WTC11 (cell line): ENCODE measurements around the gene KLC1. TPM values are rescaled to one million over a fixed set of nuclear protein-coding genes. Genes with fewer than 3 reads are reported as not detected.

Experiments
- ATAC-seq: fragments of 200-7000 bp; cut with Tn5 transposase; 2 replicates; pipeline ENCODE4 v1.10.0; 2021; ENCODE audit warnings: mild to moderate bottlenecking, moderate library complexity
- CTCF ChIA-PET: fragments of 300-600 bp; sonication (Branson Sonifier 250); formaldehyde crosslinking; loops from one replicate; lab custom pipeline; 2021; ENCODE audit warnings: antibody characterized with exemption; lab: Charles Lee
- POLR2A ChIA-PET: fragments of 350-600 bp; sonication (Branson Sonifier 250); formaldehyde crosslinking; loops from one replicate; lab custom pipeline; 2021; ENCODE audit warnings: antibody characterized with exemption; lab: Charles Lee
- DNase-seq: peaks from one replicate; pipeline ENCODE4 v3.0.0; 2021; ENCODE audit warnings: low spot score
- H3K27ac Mint-ChIP-seq: 2 replicates; pipeline ENCODE4 v1.8.0; 2021; ENCODE audit warnings: mixed read lengths
- H3K27me3 Mint-ChIP-seq: 2 replicates; pipeline ENCODE4 v1.8.0; 2021; ENCODE audit warnings: low read depth, mild to moderate bottlenecking, moderate library complexity, mixed read lengths
- H3K36me3 Mint-ChIP-seq: 2 replicates; pipeline ENCODE4 v1.8.0; 2021; ENCODE audit warnings: mixed read lengths
- H3K4me1 Mint-ChIP-seq: 2 replicates; pipeline ENCODE4 v1.8.0; 2022; ENCODE audit warnings: mixed read lengths
- H3K4me3 Mint-ChIP-seq: 2 replicates; pipeline ENCODE4 v1.8.0; 2021; ENCODE audit warnings: mild to moderate bottlenecking, moderate library complexity, mixed read lengths
- H3K9me3 Mint-ChIP-seq: 2 replicates; pipeline ENCODE4 v1.8.0; 2021; ENCODE audit warnings: mixed read lengths
- CBFB ChIP-seq: sonication (generic); formaldehyde crosslinking; IDR thresholded peaks from 2 replicates; pipeline ENCODE4 v1.8.1; 2022; ENCODE audit warnings: mild to moderate bottlenecking, low read depth, missing genetic modification reagents
- E2F1 ChIP-seq: sonication (generic); formaldehyde crosslinking; IDR thresholded peaks from 2 replicates; pipeline ENCODE4 v1.8.0; 2022; ENCODE audit warnings: mild to moderate bottlenecking, missing genetic modification reagents
- ELF4 ChIP-seq: sonication (generic); formaldehyde crosslinking; IDR thresholded peaks from 2 replicates; pipeline ENCODE4 v1.8.1; 2022; ENCODE audit warnings: low read depth, mild to moderate bottlenecking, moderate library complexity, missing genetic modification reagents
- ESRRA ChIP-seq: sonication (generic); formaldehyde crosslinking; IDR thresholded peaks from 2 replicates; pipeline ENCODE4 v1.8.1; 2022; ENCODE audit warnings: mild to moderate bottlenecking, missing genetic modification reagents, borderline replicate concordance
- GABPB1 ChIP-seq: sonication (generic); formaldehyde crosslinking; IDR thresholded peaks from 2 replicates; pipeline ENCODE4 v1.8.1; 2023; ENCODE audit warnings: mild to moderate bottlenecking, missing genetic modification reagents
- IRF2 ChIP-seq: sonication (generic); formaldehyde crosslinking; IDR thresholded peaks from 2 replicates; pipeline ENCODE4 v1.8.0; 2022; ENCODE audit warnings: low read depth, missing genetic modification reagents, borderline replicate concordance
- MXD4 ChIP-seq: fragments of 250-450 bp; sonication (Bioruptor Pico); IDR thresholded peaks from 2 replicates; pipeline ENCODE4 v1.8.0; 2021; ENCODE audit warnings: mild to moderate bottlenecking, moderate library complexity, borderline replicate concordance
- NFATC4 ChIP-seq: fragments of 250-450 bp; sonication (Bioruptor Pico); IDR thresholded peaks from 2 replicates; pipeline ENCODE4 v1.9.0; 2021; ENCODE audit warnings: mild to moderate bottlenecking
- OVOL2 ChIP-seq: fragments of 250-450 bp; sonication (Bioruptor Pico); IDR thresholded peaks from 2 replicates; pipeline ENCODE4 v1.9.0; 2021; ENCODE audit warnings: mild to moderate bottlenecking, borderline replicate concordance
- PRRX2 ChIP-seq: fragments of 250-450 bp; sonication (Bioruptor Pico); IDR thresholded peaks from 2 replicates; pipeline ENCODE4 v1.8.0; 2021; ENCODE audit warnings: mild to moderate bottlenecking
- USF2 ChIP-seq: sonication (generic); formaldehyde crosslinking; IDR thresholded peaks from 2 replicates; pipeline ENCODE4 v1.8.1; 2023; ENCODE audit warnings: mild to moderate bottlenecking, missing genetic modification reagents, moderate library complexity
- ZNF138 ChIP-seq: sonication (generic); formaldehyde crosslinking; conservative IDR thresholded peaks from 2 replicates; pipeline ENCODE4 v1.8.1; 2022; ENCODE audit warnings: mild to moderate bottlenecking, moderate library complexity, missing genetic modification reagents
- ZNF416 ChIP-seq: fragments of 250-450 bp; sonication (Bioruptor Pico); IDR thresholded peaks from 2 replicates; pipeline ENCODE4 v1.9.0; 2021; ENCODE audit warnings: mild to moderate bottlenecking, inconsistent platforms
- total RNA-seq: library from RNA; stranded (reverse); gene quantifications from 3 replicates; pipeline ENCODE4 v1.2.3, GENCODE V29; 2021
- TF ChIP-seq, protein P1 (sequence below): sonication (generic); formaldehyde crosslinking; IDR thresholded peaks from 2 replicates; pipeline ENCODE4 v1.8.0; 2022; ENCODE audit warnings: mild to moderate bottlenecking, missing genetic modification reagents
- TF ChIP-seq, protein P2 (sequence below): sonication (generic); formaldehyde crosslinking; IDR thresholded peaks from 2 replicates; pipeline ENCODE4 v1.8.1; 2022; ENCODE audit warnings: low read depth, missing genetic modification reagents, borderline replicate concordance
- TF ChIP-seq, protein P3 (sequence below): sonication (generic); formaldehyde crosslinking; IDR thresholded peaks from 2 replicates; pipeline ENCODE4 v1.8.1; 2023; ENCODE audit warnings: mild to moderate bottlenecking, missing genetic modification reagents, borderline replicate concordance
- TF ChIP-seq, protein P4 (sequence below): sonication (generic); formaldehyde crosslinking; IDR thresholded peaks from 2 replicates; pipeline ENCODE4 v1.8.0; 2022; ENCODE audit warnings: mild to moderate bottlenecking, missing genetic modification reagents
- TF ChIP-seq, protein P5 (sequence below): sonication (generic); formaldehyde crosslinking; IDR thresholded peaks from 2 replicates; pipeline ENCODE4 v1.8.1; 2022; ENCODE audit warnings: low read depth, mild to moderate bottlenecking, moderate library complexity, missing genetic modification reagents, borderline replicate concordance
- TF ChIP-seq, protein P6 (sequence below): sonication (generic); formaldehyde crosslinking; IDR thresholded peaks from 2 replicates; pipeline ENCODE4 v1.8.1; 2023; ENCODE audit warnings: mild to moderate bottlenecking, missing genetic modification reagents

Gene KLC1
- total RNA-seq, 1 experiment from 2014 or later = 171 TPM

DNA sequence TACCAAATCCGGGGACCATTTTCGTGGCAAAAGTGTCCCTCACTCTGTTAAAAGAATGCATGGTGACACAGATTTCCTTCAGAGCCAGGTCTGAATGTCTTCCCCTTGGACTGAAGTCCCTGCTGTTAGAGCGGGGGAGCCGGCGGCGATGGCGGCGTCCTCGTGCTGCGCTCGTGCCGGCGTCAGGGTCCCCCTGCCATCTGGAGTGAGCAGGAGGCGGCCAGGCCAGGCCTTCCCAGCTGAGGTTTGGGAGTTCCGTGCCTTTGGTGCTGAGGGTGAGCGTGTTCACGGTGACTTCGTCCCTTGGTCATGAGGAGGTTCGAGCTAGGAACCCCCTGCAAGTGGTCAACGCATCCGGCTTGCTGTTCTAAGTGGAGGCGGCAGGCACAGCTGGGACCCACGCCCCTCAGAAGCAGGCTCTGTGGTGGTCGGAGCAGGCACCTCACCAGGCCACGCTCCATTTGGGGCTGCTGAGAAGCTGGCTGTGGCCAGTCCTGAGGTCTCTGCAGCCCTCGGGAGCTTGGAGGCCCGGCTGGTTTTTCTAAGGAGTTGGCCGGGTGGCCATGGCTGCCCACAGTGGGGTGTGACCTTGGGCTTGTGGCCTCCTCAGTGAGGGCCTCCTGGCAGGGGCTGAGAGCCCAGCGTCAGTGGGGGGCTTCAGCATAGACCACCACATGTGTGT, 96.1 kb downstream of the KLC1 start (continued):
- TF ChIP-seq ZNF416 (CRISPR knock-in tag) (no peak), USF2 (CRISPR knock-in tag) (no peak), E2F1 (CRISPR knock-in tag) (no peak), PRRX2 (no peak)
- TF ChIP-seq, protein P1, sequence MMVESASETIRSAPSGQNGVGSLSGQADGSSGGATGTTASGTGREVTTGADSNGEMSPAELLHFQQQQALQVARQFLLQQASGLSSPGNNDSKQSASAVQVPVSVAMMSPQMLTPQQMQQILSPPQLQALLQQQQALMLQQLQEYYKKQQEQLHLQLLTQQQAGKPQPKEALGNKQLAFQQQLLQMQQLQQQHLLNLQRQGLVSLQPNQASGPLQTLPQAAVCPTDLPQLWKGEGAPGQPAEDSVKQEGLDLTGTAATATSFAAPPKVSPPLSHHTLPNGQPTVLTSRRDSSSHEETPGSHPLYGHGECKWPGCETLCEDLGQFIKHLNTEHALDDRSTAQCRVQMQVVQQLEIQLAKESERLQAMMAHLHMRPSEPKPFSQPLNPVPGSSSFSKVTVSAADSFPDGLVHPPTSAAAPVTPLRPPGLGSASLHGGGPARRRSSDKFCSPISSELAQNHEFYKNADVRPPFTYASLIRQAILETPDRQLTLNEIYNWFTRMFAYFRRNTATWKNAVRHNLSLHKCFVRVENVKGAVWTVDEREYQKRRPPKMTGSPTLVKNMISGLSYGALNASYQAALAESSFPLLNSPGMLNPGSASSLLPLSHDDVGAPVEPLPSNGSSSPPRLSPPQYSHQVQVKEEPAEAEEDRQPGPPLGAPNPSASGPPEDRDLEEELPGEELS (CRISPR knock-in tag) = no peak

DNA sequence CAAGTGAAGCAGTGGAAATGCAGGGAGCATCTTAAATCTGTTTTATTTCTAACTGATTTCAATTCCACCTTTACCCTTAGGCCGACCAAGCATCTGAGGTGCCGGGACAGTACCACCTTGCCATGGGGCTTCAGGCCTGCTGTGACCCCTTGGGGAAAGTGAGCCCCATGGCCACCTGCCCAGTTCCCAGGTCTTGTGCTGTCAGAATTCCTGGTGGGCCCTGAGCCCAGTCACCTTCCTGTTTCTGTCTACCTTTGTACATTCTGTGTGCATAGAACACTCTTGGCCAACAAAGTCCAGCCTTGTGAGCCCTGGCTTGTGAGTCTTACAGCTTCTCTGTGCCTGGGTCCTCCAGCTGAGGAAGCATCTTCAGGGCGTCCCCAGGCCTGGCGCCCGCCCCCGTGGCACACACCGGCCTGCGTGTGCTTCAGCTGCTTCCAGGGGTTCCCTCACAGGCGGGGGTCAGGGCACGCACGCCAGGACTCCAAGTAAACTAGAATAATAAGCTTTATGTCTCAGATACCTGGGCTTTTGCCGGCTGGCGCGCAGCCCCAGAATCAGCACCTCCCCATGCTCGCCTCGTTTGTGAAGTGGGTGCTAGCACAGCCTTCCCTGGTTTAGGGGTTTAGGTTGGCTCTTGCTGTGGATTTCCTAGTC, 96.9 kb downstream of the KLC1 start:
- Mint-ChIP-seq H3K27ac (no peak overlapping the region), H3K4me3 (no peak overlapping the region), H3K27me3 (no peaks in the 10 kb centered on the region), H3K36me3 (peaks cover 12% of the 10 kb centered on the region), H3K4me1 (no peaks in the 10 kb centered on the region; the same call in 1 of the 2 replicates), H3K9me3 (no peaks in the 10 kb centered on the region)
- no peak for DNase-seq
- CTCF ChIA-PET = no interaction called here
- ATAC-seq = no peak
- POLR2A ChIA-PET = no interaction called here
- TF ChIP-seq, protein P2, sequence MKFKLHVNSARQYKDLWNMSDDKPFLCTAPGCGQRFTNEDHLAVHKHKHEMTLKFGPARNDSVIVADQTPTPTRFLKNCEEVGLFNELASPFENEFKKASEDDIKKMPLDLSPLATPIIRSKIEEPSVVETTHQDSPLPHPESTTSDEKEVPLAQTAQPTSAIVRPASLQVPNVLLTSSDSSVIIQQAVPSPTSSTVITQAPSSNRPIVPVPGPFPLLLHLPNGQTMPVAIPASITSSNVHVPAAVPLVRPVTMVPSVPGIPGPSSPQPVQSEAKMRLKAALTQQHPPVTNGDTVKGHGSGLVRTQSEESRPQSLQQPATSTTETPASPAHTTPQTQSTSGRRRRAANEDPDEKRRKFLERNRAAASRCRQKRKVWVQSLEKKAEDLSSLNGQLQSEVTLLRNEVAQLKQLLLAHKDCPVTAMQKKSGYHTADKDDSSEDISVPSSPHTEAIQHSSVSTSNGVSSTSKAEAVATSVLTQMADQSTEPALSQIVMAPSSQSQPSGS (CRISPR knock-in tag) = no peak
- TF ChIP-seq NFATC4 (no peak), ZNF416 (CRISPR knock-in tag) (no peak), IRF2 (CRISPR knock-in tag) (no peak), ZNF138 (CRISPR knock-in tag) (no peak), CBFB (no peak), USF2 (CRISPR knock-in tag) (no peak), OVOL2 (CRISPR knock-in tag) (no peak), ESRRA (CRISPR knock-in tag) (no peak), MXD4 (CRISPR knock-in tag) (no peak), ELF4 (CRISPR knock-in tag) (no peak), GABPB1 (no peak)
- TF ChIP-seq, protein P3, sequence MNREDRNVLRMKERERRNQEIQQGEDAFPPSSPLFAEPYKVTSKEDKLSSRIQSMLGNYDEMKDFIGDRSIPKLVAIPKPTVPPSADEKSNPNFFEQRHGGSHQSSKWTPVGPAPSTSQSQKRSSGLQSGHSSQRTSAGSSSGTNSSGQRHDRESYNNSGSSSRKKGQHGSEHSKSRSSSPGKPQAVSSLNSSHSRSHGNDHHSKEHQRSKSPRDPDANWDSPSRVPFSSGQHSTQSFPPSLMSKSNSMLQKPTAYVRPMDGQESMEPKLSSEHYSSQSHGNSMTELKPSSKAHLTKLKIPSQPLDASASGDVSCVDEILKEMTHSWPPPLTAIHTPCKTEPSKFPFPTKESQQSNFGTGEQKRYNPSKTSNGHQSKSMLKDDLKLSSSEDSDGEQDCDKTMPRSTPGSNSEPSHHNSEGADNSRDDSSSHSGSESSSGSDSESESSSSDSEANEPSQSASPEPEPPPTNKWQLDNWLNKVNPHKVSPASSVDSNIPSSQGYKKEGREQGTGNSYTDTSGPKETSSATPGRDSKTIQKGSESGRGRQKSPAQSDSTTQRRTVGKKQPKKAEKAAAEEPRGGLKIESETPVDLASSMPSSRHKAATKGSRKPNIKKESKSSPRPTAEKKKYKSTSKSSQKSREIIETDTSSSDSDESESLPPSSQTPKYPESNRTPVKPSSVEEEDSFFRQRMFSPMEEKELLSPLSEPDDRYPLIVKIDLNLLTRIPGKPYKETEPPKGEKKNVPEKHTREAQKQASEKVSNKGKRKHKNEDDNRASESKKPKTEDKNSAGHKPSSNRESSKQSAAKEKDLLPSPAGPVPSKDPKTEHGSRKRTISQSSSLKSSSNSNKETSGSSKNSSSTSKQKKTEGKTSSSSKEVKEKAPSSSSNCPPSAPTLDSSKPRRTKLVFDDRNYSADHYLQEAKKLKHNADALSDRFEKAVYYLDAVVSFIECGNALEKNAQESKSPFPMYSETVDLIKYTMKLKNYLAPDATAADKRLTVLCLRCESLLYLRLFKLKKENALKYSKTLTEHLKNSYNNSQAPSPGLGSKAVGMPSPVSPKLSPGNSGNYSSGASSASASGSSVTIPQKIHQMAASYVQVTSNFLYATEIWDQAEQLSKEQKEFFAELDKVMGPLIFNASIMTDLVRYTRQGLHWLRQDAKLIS (CRISPR knock-in tag) = no peak
- TF ChIP-seq, protein P4, sequence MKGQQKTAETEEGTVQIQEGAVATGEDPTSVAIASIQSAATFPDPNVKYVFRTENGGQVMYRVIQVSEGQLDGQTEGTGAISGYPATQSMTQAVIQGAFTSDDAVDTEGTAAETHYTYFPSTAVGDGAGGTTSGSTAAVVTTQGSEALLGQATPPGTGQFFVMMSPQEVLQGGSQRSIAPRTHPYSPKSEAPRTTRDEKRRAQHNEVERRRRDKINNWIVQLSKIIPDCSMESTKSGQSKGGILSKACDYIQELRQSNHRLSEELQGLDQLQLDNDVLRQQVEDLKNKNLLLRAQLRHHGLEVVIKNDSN (CRISPR knock-in tag) = no peak
- TF ChIP-seq, protein P5, sequence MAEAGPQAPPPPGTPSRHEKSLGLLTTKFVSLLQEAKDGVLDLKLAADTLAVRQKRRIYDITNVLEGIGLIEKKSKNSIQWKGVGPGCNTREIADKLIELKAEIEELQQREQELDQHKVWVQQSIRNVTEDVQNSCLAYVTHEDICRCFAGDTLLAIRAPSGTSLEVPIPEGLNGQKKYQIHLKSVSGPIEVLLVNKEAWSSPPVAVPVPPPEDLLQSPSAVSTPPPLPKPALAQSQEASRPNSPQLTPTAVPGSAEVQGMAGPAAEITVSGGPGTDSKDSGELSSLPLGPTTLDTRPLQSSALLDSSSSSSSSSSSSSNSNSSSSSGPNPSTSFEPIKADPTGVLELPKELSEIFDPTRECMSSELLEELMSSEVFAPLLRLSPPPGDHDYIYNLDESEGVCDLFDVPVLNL (CRISPR knock-in tag) = no peak
- TF ChIP-seq, protein P6, sequence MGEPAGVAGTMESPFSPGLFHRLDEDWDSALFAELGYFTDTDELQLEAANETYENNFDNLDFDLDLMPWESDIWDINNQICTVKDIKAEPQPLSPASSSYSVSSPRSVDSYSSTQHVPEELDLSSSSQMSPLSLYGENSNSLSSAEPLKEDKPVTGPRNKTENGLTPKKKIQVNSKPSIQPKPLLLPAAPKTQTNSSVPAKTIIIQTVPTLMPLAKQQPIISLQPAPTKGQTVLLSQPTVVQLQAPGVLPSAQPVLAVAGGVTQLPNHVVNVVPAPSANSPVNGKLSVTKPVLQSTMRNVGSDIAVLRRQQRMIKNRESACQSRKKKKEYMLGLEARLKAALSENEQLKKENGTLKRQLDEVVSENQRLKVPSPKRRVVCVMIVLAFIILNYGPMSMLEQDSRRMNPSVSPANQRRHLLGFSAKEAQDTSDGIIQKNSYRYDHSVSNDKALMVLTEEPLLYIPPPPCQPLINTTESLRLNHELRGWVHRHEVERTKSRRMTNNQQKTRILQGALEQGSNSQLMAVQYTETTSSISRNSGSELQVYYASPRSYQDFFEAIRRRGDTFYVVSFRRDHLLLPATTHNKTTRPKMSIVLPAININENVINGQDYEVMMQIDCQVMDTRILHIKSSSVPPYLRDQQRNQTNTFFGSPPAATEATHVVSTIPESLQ = no peak
